ENCODE data around the gene LMX1A.

DNA sequence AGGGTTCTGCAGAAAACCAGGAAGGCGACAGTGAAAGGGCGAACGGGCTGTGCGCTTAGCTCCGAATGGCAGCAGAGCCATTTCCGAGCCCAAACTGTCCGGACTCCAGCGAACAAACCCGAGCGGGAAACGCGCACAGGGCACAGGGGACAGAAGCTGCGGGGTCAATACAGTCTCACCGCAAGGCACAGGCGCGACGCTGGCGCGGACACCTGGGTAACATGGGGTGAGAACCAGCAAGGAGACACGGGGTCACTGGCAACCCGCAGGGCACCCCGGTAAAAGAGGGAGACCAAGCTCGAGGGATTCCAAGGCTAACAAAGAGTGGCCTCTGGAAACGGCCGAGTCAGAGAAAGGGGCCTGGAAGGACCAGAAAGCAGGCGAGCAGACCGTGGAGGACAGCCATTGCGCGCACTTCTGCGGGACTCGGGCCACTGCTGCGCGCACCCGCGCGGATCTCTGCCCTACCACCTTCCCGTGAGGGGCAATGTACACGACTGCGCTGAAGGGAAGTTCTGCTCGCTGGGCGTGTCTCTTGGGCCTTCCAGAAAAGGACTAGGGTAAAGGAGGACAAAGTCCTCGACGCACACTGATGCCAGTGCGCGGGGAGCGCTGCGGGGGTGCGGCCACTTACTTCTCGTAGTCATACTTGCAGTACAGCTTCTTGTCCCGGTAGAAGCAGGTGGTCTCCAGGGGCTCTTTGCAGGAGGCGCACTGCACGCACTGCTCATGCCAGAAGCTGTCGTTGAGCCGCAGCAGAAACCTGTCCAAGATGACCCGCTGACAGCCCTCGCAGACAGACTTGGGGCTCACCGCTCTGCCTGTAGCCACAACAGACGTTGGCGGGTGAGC is 3.8 kb downstream of the LMX1A start:
- TF ChIP-seq, protein P1, sequence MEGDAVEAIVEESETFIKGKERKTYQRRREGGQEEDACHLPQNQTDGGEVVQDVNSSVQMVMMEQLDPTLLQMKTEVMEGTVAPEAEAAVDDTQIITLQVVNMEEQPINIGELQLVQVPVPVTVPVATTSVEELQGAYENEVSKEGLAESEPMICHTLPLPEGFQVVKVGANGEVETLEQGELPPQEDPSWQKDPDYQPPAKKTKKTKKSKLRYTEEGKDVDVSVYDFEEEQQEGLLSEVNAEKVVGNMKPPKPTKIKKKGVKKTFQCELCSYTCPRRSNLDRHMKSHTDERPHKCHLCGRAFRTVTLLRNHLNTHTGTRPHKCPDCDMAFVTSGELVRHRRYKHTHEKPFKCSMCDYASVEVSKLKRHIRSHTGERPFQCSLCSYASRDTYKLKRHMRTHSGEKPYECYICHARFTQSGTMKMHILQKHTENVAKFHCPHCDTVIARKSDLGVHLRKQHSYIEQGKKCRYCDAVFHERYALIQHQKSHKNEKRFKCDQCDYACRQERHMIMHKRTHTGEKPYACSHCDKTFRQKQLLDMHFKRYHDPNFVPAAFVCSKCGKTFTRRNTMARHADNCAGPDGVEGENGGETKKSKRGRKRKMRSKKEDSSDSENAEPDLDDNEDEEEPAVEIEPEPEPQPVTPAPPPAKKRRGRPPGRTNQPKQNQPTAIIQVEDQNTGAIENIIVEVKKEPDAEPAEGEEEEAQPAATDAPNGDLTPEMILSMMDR (IDR thresholded peaks at IDR 0.05), result no peak
- no peak for TF ChIP-seq POLR2AphosphoS5 (IDR thresholded peaks at IDR 0.05)

Data from upper lobe of left lung (tissue), 4 donors.